Calu3 (cell line): ENCODE results near the gene SLC8A1. TPM values are rescaled to one million over a fixed set of nuclear protein-coding genes. Genes with fewer than 3 reads are reported as not detected.

Experiments
- BruUV-seq: library from RNA; stranded (reverse); fragments of 400-500 nt; replicated peaks from 2 replicates; lab custom pipeline; 2021; lab: Mats Ljungman, UMichigan
- CTCF ChIA-PET: fragments of 300-600 bp; sonication (Branson Sonifier 250); formaldehyde crosslinking; loops from one replicate; lab custom pipeline; 2022; ENCODE audit warnings: antibody characterized with exemption; lab: Charles Lee
- DNase-seq: peaks from one replicate; pipeline ENCODE4 v3.0.0; 2022
- H3K27ac Mint-ChIP-seq: one replicate; pipeline ENCODE4 v1.8.0; 2022; ENCODE audit warnings: mixed read lengths; ENCODE audit not compliant: unreplicated experiment
- H3K27me3 Mint-ChIP-seq: one replicate; pipeline ENCODE4 v1.8.0; 2022; ENCODE audit warnings: mixed read lengths; ENCODE audit not compliant: unreplicated experiment
- H3K36me3 Mint-ChIP-seq: one replicate; pipeline ENCODE4 v1.8.0; 2022; ENCODE audit warnings: mild to moderate bottlenecking, moderate library complexity, mixed read lengths; ENCODE audit not compliant: insufficient read depth, unreplicated experiment
- H3K4me1 Mint-ChIP-seq: one replicate; pipeline ENCODE4 v1.8.0; 2022; ENCODE audit warnings: mild to moderate bottlenecking, low read depth, mixed read lengths; ENCODE audit not compliant: unreplicated experiment
- H3K4me3 Mint-ChIP-seq: one replicate; pipeline ENCODE4 v1.8.0; 2022; ENCODE audit warnings: mild to moderate bottlenecking, low read depth, moderate library complexity, mixed read lengths; ENCODE audit not compliant: unreplicated experiment
- H3K9me3 Mint-ChIP-seq: one replicate; pipeline ENCODE4 v1.8.0; 2022; ENCODE audit warnings: low read depth, mixed read lengths; ENCODE audit not compliant: unreplicated experiment
- intact Hi-C: fragments of 100-400 bp; cut with micrococcal nuclease; formaldehyde crosslinking; loops from one replicate; pipeline ENCODE4 v1.10.0; 2022; ENCODE audit not compliant: unreplicated experiment
- total RNA-seq: library from RNA; stranded (reverse); gene quantifications from 2 replicates; pipeline ENCODE4 v1.2.3, GENCODE V29; 2022
- TF ChIP-seq, protein P1 (sequence below): fragments of 200-600 bp; IDR thresholded peaks from one replicate; pipeline ENCODE4 v1.8.0; 2022; ENCODE audit warnings: antibody characterized with exemption; ENCODE audit not compliant: unreplicated experiment

SLC8A1 gene
- total RNA-seq, 1 experiment from 2014 or later: 0.05 TPM

DNA sequence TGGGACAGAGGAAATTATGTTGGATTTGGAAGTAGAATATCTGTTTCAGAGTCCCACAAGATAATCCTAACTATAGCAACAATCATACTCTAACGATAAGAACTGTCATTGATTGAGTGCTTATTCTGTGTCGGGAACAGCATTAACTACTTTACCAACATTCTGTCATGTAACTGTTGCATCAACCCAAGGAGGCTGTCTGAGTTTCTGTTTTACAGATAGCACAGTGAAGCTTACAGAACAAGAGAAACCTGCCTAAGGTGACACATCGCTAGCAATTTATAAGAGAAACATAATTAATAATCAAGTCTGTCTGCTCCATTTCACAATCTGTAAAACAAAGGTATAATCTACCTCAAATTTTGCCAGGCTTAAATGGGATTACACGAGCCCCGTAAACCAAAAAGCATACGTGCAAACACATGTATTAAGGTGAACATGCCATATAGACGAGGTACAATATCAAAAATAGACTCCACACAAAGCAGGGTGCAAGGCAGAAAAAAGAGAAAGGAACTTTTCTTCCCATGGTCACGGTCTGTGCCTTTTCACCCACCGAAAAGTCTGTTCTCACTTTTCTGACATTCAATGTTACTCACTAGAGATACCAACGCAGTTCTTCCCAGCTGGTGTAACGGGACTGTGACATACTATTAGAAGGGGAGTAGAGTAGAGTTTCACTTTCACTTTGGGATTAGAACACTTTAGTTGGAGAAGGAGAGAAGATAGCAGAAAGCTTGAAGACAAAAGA is 37.2 kb upstream of the SLC8A1 start:
- TF ChIP-seq, protein P1, sequence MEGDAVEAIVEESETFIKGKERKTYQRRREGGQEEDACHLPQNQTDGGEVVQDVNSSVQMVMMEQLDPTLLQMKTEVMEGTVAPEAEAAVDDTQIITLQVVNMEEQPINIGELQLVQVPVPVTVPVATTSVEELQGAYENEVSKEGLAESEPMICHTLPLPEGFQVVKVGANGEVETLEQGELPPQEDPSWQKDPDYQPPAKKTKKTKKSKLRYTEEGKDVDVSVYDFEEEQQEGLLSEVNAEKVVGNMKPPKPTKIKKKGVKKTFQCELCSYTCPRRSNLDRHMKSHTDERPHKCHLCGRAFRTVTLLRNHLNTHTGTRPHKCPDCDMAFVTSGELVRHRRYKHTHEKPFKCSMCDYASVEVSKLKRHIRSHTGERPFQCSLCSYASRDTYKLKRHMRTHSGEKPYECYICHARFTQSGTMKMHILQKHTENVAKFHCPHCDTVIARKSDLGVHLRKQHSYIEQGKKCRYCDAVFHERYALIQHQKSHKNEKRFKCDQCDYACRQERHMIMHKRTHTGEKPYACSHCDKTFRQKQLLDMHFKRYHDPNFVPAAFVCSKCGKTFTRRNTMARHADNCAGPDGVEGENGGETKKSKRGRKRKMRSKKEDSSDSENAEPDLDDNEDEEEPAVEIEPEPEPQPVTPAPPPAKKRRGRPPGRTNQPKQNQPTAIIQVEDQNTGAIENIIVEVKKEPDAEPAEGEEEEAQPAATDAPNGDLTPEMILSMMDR: no peak
- CTCF ChIA-PET: no interaction called here
- Mint-ChIP-seq H3K4me1 (no peaks in the 10 kb centered on the region), H3K27me3 (no peaks in the 10 kb centered on the region), H3K9me3 (no peaks in the 10 kb centered on the region), H3K4me3 (peak overlapping the region; percentile 64), H3K27ac (peak overlapping the region; percentile 18), H3K36me3 (no peaks in the 10 kb centered on the region)
- DNase-seq: no peak
- intact Hi-C loops: loop anchor here (5.0 kb wide), 1 partner anchor 273 kb away; no protein-coding TSS in a partner anchor
- BruUV-seq: no TSS peak

DNA sequence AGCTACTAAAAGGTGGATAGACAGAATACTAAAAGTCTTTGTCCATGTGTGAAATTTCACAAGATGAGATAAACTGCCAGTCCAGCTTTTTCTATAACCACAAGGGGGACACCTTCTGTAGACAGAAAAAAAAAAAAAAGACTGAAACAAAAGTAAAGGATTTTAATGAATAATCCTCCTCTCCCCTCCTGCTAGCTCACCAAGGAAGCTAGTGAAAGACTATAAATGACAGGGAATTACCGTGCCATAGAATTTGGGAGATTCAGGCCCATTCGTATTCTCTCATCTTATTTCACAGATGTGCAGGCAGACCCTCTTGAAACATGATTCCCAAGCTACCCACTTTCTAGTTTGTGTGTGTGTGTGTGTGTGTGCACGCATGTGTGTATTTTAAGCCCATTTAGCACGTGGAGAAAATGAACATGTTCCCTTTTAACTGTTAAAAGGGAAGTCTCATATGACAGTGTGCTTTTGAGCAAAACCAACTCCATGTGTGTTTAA is 36.3 kb upstream of the SLC8A1 start:
- intact Hi-C loops: loop anchor here (5.0 kb wide), 1 partner anchor 274 kb away; no protein-coding TSS in a partner anchor
- TF ChIP-seq, protein P1: peak; percentile 40
- CTCF ChIA-PET: interaction anchor here (0.6 to 0.9 kb wide), 6 partner anchors 17 to 576 kb away, joined by 3 to 5 read pairs (median 3); no protein-coding TSS in a partner anchor
- Mint-ChIP-seq H3K27me3 (no peaks in the 10 kb centered on the region), H3K36me3 (no peaks in the 10 kb centered on the region), H3K4me3 (no peak overlapping the region), H3K27ac (no peak overlapping the region), H3K9me3 (peaks cover 3% of the 10 kb centered on the region), H3K4me1 (no peaks in the 10 kb centered on the region)
- BruUV-seq: no TSS peak
- no peak for DNase-seq

DNA sequence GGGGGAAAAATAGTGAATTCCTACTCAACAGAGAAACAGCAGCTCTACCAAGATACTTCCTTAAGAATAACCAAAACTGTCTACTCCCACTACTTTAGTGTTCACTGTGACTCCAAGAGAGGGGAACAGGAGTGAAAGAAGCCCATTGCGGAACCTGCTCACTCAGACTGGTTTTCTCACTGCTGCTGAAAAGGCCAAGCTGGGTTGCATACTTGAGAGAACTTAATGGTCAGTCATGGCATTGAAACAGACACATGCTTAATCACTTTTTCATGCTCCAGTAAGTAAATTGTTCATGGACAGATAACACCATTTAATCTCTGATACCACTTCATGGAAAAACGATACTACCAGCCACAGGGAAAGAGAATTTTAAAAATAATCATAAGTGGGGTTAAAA is 35.7 kb upstream of the SLC8A1 start:
- no TSS peak for BruUV-seq
- Mint-ChIP-seq H3K4me3 (no peak overlapping the region), H3K9me3 (peaks cover 3% of the 10 kb centered on the region), H3K4me1 (no peaks in the 10 kb centered on the region), H3K36me3 (no peaks in the 10 kb centered on the region), H3K27me3 (no peaks in the 10 kb centered on the region), H3K27ac (no peak overlapping the region)
- no peak for DNase-seq
- intact Hi-C loops: loop anchor here (5.0 kb wide), 1 partner anchor 275 kb away; no protein-coding TSS in a partner anchor
- CTCF ChIA-PET: interaction anchor here (0.6 to 0.9 kb wide), 6 partner anchors 18 to 575 kb away, joined by 3 to 5 read pairs (median 3); no protein-coding TSS in a partner anchor
- TF ChIP-seq, protein P1: no peak

DNA sequence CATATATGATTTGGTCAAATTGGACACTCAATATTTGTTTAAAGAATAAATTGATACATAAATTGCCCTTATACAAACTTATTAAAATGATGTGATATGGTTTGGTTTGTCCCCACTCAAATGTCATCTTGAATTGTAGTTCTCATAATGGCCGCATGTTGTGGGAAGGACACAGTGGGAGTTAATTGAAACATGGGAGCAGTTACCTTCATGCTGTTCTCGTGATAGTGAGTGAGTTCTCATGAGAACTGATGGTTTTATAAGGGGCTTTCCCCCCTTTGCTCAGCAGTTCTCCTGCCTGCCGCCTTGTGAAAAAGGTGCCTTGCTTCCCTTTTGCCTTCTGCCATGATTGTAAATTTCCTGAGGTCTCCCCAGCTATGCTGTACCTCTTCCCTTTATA is 34.0 kb upstream of the SLC8A1 start:
- Mint-ChIP-seq H3K27me3 (no peaks in the 10 kb centered on the region), H3K9me3 (peaks cover 3% of the 10 kb centered on the region), H3K36me3 (no peaks in the 10 kb centered on the region), H3K4me3 (no peak overlapping the region), H3K4me1 (no peaks in the 10 kb centered on the region), H3K27ac (no peak overlapping the region)
- BruUV-seq: no TSS peak
- TF ChIP-seq, protein P1: no peak
- CTCF ChIA-PET: no interaction called here
- no peak for DNase-seq
- intact Hi-C loops: loop anchor here (5.0 kb wide), 1 partner anchor 276 kb away; no protein-coding TSS in a partner anchor
